ENCODE data around the gene ADARB2.

The ADARB2 gene

GRCh38 chr10:1664333-1664964, 72.9 kb downstream of the ADARB2 start:
- no peak for DNase-seq (ENCODE audit: low read depth in 2 of 3, low spot score in 2 of 3)

- DNase-seq (ENCODE audit: low read depth in 2 of 3, low spot score in 2 of 3) = no peak
These were observed 74.1 kb downstream of the ADARB2 start for GRCh38 chr10:1663226-1663625.

- DNase-seq (ENCODE audit: low read depth in 2 of 3, low spot score in 2 of 3) = no peak
These were observed 74.8 kb downstream of the ADARB2 start for GRCh38 chr10:1662438-1663025.

GRCh38 chr10:1661859-1662437, 75.4 kb downstream of the ADARB2 start:
- no peak for DNase-seq (ENCODE audit: low read depth in 2 of 3, low spot score in 2 of 3)

GRCh38 chr10:1661416-1661815, 75.9 kb downstream of the ADARB2 start:
- DNase-seq (ENCODE audit: low read depth in 2 of 3, low spot score in 2 of 3) = no peak

- no peak for DNase-seq (ENCODE audit: low read depth in 2 of 3, low spot score in 2 of 3)
These were observed 76.5 kb downstream of the ADARB2 start for GRCh38 chr10:1660815-1661214.

GRCh38 chr10:1660386-1660785, 76.9 kb downstream of the ADARB2 start:
- no peak for DNase-seq (ENCODE audit: low read depth in 2 of 3, low spot score in 2 of 3)

GRCh38 chr10:1659221-1659791, 78.0 kb downstream of the ADARB2 start:
- DNase-seq (ENCODE audit: low read depth in 2 of 3, low spot score in 2 of 3) = no peak

GRCh38 chr10:1658658-1659057, 78.7 kb downstream of the ADARB2 start:
- DNase-seq (ENCODE audit: low read depth in 2 of 3, low spot score in 2 of 3) = no peak

GRCh38 chr10:1657479-1657878, 79.8 kb downstream of the ADARB2 start:
- DNase-seq (ENCODE audit: low read depth in 2 of 3, low spot score in 2 of 3) = no peak

GRCh38 chr10:1655367-1655766, 82.0 kb downstream of the ADARB2 start:
- no peak for DNase-seq (ENCODE audit: low read depth in 2 of 3, low spot score in 2 of 3)

- DNase-seq (ENCODE audit: low read depth in 2 of 3, low spot score in 2 of 3) = no peak
These were observed 82.4 kb downstream of the ADARB2 start for GRCh38 chr10:1654811-1655356.

GRCh38 chr10:1654247-1654646, 83.1 kb downstream of the ADARB2 start:
- no peak for DNase-seq (ENCODE audit: low read depth in 2 of 3, low spot score in 2 of 3)

- DNase-seq (ENCODE audit: low read depth in 2 of 3, low spot score in 2 of 3) = no peak
These were observed 84.0 kb downstream of the ADARB2 start for GRCh38 chr10:1653321-1653720.

- DNase-seq (ENCODE audit: low read depth in 2 of 3, low spot score in 2 of 3) = no peak
These were observed 85.2 kb downstream of the ADARB2 start for GRCh38 chr10:1652151-1652550.

- DNase-seq (ENCODE audit: low read depth in 2 of 3, low spot score in 2 of 3) = no peak
These were observed 85.9 kb downstream of the ADARB2 start for GRCh38 chr10:1651270-1651966.

- DNase-seq (ENCODE audit: low read depth in 2 of 3, low spot score in 2 of 3) = no peak
These were observed 86.6 kb downstream of the ADARB2 start for GRCh38 chr10:1650542-1651269.

- no peak for DNase-seq (ENCODE audit: low read depth in 2 of 3, low spot score in 2 of 3)
These were observed 88.7 kb downstream of the ADARB2 start for GRCh38 chr10:1648648-1649047.

- DNase-seq (ENCODE audit: low read depth in 2 of 3, low spot score in 2 of 3) = no peak
These were observed 91.0 kb downstream of the ADARB2 start for GRCh38 chr10:1646332-1646731.

GRCh38 chr10:1645896-1646295, 91.4 kb downstream of the ADARB2 start:
- no peak for DNase-seq (ENCODE audit: low read depth in 2 of 3, low spot score in 2 of 3)

GRCh38 chr10:1644191-1644711, 93.1 kb downstream of the ADARB2 start:
- DNase-seq (ENCODE audit: low read depth in 2 of 3, low spot score in 2 of 3) = no peak
